ENCODE measurements around the gene SGO1. TPM values are rescaled to one million over a fixed set of nuclear protein-coding genes. Genes with fewer than 3 reads are reported as not detected.

Gene SGO1
- total RNA-seq, 4 donors from 2014 or later: 3.2 to 9.9 (median 3.9) TPM

- H3K36me3 ChIP-seq: peaks cover 0 to 33% (median 0%) of the 10 kb centered on the region in 3 donors
- no peaks in the 10 kb centered on the region for H3K27me3 ChIP-seq
- TF ChIP-seq POLR2A (IDR thresholded peaks at IDR 0.05) (no peak), CTCF (IDR thresholded peaks at IDR 0.05) (peak in 1 of 6 experiments; percentile 6)
- H3K9me3 ChIP-seq: no peaks in the 10 kb centered on the region
- H3K4me1 ChIP-seq: no peaks in the 10 kb centered on the region
- no peak overlapping the region for H3K27ac ChIP-seq
- DNase-seq: no peak
- H3K4me3 ChIP-seq: no peak overlapping the region
Observed at GRCh38 chr3:20130106-20130505, 55.9 kb downstream of the SGO1 start.

GRCh38 chr3:20128358-20128757, 57.6 kb downstream of the SGO1 start:
- H3K9me3 ChIP-seq: no peaks in the 10 kb centered on the region
- H3K4me1 ChIP-seq: no peaks in the 10 kb centered on the region
- no peak for DNase-seq
- TF ChIP-seq POLR2A (IDR thresholded peaks at IDR 0.05): no peak
- no peak for TF ChIP-seq CTCF (IDR thresholded peaks at IDR 0.05)
- no peaks in the 10 kb centered on the region for H3K27me3 ChIP-seq
- no peak overlapping the region for H3K27ac ChIP-seq
- H3K36me3 ChIP-seq: peaks cover 0 to 42% (median 0%) of the 10 kb centered on the region in 3 donors
- no peak overlapping the region for H3K4me3 ChIP-seq

GRCh38 chr3:20125897-20126296, 60.1 kb downstream of the SGO1 start:
- H3K36me3 ChIP-seq: peaks cover 0 to 45% (median 0%) of the 10 kb centered on the region in 3 donors
- TF ChIP-seq POLR2A (IDR thresholded peaks at IDR 0.05): no peak
- H3K27ac ChIP-seq: peak overlapping the region in 1 of 4 donors; percentile 71

GRCh38 chr3:20125289-20125688, 60.7 kb downstream of the SGO1 start:
- H3K27ac ChIP-seq: peak overlapping the region in 1 of 4 donors; percentile 71
- H3K36me3 ChIP-seq: peaks cover 0 to 45% (median 0%) of the 10 kb centered on the region in 3 donors
- no peak for DNase-seq
- no peaks in the 10 kb centered on the region for H3K9me3 ChIP-seq
- H3K27me3 ChIP-seq: no peaks in the 10 kb centered on the region
- H3K4me1 ChIP-seq: no peaks in the 10 kb centered on the region
- TF ChIP-seq CTCF (IDR thresholded peaks at IDR 0.05) (no peak), POLR2A (IDR thresholded peaks at IDR 0.05) (no peak)
- H3K4me3 ChIP-seq: no peak overlapping the region

More at GRCh38 chr3:20125897-20126296, 60.1 kb downstream of the SGO1 start:
- Histone ChIP-seq H3K27me3 (no peaks in the 10 kb centered on the region), H3K9me3 (no peaks in the 10 kb centered on the region), H3K4me1 (no peaks in the 10 kb centered on the region), H3K4me3 (no peak overlapping the region)
- peak in 2 of 3 donors; percentile 57 to 58 for DNase-seq

- H3K4me3 ChIP-seq: no peak overlapping the region
- no peak overlapping the region for H3K27ac ChIP-seq
- no peak for TF ChIP-seq CTCF (IDR thresholded peaks at IDR 0.05)
- no peak for TF ChIP-seq POLR2A (IDR thresholded peaks at IDR 0.05)
- no peaks in the 10 kb centered on the region for H3K9me3 ChIP-seq
- H3K36me3 ChIP-seq: peaks cover 0 to 50% (median 0%) of the 10 kb centered on the region in 3 donors
- H3K27me3 ChIP-seq: no peaks in the 10 kb centered on the region
- DNase-seq: no peak
- H3K4me1 ChIP-seq: no peaks in the 10 kb centered on the region
Observed at GRCh38 chr3:20123131-20123652, 62.8 kb downstream of the SGO1 start.

- peaks cover 0 to 39% (median 0%) of the 10 kb centered on the region in 3 donors for H3K36me3 ChIP-seq
- no peaks in the 10 kb centered on the region for H3K4me1 ChIP-seq
- H3K9me3 ChIP-seq: no peaks in the 10 kb centered on the region
- no peak for DNase-seq
- no peaks in the 10 kb centered on the region for H3K27me3 ChIP-seq
- TF ChIP-seq CTCF (IDR thresholded peaks at IDR 0.05) (no peak), POLR2A (IDR thresholded peaks at IDR 0.05) (no peak)
- no peak overlapping the region for H3K4me3 ChIP-seq
- no peak overlapping the region for H3K27ac ChIP-seq
Observed at GRCh38 chr3:20121088-20121487, 64.9 kb downstream of the SGO1 start.

Small RNAs within 50 kb of the gene (small RNA-seq; reads per million reads assigned to genes)
- gene MIR3135A: 0 to 0.06 reads per million in 2 donors

Other genes with a start within 250 kb of the SGO1 start
- 10 to 100 TPM; 56.9 to 80.4 (median 66.2) TPM for gene RAB5A, start 239.1 kb downstream of the SGO1 start, total RNA-seq
- not detected for gene PP2D1, start 173.9 kb downstream of the SGO1 start, total RNA-seq
- 10 to 100 TPM; 28.0 to 46.2 (median 42.9) TPM for gene KAT2B, start 145.8 kb downstream of the SGO1 start, total RNA-seq

Data from Peyer's patch (tissue), 4 donors.